HG03432 (cell line): ENCODE data around the gene PCGF6.
"Not testable (repeated sequence)": the region's sequence is repeated elsewhere in the genome, so short reads cannot be mapped to it uniquely, and the experiment has no call there.

Experiments used
- ATAC-seq: cut with Tn5 transposase; IDR thresholded peaks from one replicate; pipeline ENCODE4 v1.9.1; 2021; ENCODE audit warnings: mild to moderate bottlenecking, moderate library complexity; ENCODE audit not compliant: unreplicated experiment

Gene PCGF6

DNA sequence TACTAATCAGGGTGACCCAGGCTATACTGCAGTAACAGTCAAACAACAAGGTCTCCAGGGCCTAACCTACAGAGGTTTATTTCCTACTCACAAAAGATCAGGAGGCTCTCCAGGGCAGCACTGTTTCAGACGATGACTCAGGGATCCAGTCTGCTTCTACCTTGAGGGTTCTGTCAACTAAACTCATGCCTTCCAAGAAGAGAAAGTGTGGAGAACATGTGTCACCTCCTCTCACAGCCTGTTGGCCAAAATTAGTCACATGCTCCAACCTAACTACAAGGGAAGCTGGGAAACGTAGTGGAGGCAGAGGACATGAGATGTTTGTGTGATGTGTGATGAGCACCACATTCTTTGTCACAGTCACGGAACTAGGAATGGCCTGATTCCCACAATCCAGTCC, 88.7 kb downstream of the PCGF6 start:
- ATAC-seq: no peak

DNA sequence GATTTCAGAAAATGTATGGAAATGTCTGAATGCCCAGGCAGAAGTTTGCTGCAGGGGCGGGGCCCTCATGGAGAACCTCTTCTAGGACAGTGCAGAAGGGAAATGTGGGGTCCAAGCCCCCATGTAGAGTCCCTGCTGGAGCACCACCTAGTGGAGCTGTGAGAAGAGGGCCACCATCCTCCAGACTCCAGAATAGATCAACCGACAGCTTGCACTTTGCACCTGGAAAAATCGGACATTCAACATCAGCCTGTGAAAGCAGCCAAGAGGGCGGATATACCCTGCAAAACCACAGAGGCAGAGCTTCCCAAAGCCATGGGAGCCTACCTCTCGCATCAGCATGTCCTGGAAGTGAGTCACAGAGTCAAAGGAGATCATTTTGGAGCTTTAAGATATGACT, 91.0 kb downstream of the PCGF6 start:
- ATAC-seq: no peak

GRCh38 chr10:103258928-103259327, 92.0 kb downstream of the PCGF6 start:
- ATAC-seq: not testable (repeated sequence)

DNA sequence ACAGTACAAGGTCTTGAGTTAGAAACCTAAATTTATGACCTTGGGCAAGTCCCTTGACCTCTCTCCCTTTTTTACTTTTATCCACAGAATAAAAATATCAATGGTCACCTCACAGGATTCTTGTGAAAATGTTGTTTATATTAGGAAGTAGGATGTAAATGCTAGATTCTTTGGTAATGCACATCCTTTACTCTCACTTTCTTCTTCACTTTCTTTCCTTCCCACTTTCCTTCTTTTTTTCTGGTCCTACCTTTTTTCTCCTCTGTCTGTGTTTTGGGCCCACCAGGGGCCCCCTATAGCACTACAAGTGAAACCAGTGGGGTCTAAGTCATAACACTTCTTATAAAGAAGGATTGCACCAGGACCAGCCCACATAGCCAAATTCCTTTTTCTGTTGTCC, 93.1 kb downstream of the PCGF6 start:
- ATAC-seq: no peak

DNA sequence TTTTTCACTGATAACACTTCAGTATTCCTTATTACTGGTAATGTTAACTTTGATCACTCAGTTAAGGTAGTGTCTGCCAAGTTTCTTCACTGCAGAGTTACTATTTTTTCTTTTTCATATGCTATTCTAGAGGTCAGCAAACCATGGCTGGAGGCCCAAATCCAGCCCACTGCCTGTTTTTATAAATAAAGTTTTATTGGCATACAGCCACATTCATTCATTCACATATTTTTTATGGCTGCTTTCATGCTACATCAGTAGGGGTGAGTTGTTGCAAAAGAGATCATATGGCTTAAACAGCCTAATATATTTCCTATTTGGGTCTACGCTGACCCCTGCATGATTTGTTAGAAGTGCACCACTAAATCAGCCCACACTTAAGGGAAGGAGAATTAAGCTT, 94.3 kb downstream of the PCGF6 start:
- no peak for ATAC-seq

DNA sequence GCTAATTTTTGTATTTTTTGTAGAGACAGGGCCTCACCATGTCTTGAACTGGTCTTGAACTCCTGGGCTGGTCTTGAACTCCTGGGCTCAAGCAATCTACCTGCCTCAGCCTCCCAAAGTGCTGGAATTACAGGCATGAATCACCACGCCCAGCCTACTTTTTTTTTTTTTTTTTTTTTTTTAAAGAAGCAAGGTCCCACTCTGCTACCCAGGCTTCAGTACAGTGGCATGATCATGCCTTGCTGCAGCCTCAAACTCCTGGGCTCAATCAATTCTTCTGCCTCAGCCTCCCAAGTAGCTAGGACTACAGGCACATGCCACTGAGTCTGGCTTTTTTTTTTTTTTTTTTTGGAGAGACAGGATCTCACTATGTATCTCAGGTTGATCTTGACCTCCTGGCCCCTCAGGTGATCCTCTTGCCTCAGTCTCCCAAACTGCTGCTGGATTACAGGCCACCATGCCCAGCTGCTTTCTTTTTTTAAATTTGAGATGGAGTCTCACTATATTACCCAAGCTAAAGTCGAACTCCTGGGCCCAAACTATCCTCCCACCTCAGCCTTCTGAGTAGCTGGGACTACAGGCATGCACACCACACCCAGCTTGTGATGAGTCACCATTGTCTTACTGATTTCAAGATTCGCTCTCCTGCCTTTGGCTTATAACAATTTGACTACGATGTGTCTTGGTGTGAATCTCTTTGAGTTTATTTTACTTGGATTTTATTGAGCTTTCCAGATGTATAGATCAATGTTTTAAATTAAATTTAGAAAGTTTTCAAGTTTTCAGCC, 96.2 kb downstream of the PCGF6 start:
- ATAC-seq: no peak

DNA sequence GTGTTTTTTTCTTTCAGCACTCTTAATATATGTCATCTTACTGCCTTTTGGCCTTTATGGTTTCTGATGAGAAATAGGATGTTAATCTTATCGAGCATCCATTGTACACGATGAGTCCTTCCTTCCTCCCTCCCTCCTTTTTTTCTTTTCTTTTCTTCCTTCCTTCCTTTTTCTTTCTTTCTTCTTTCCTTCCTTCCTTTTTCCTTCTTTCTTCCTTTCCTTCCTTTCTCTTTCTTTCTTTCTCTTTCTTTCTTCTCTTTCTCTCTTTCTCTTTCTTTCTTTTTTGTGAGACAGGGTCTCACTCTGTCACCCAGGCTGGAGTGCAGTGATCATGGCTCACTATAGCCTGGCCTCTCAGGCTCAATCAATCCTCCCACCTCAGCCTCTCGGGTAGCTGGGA, 96.8 kb downstream of the PCGF6 start:
- ATAC-seq: no peak
